Mammary epithelial cell (primary cell): ENCODE data around the gene ASCL3.

Experiments
- EZH2 ChIP-seq: IDR thresholded peaks from 2 replicates; pipeline ENCODE4 v1.6.1; 2012; ENCODE audit warnings: low read length, inconsistent platforms, borderline replicate concordance
- TF ChIP-seq, protein P1 (sequence below), 2 donors: IDR thresholded peaks in 1 of 2; conservative IDR thresholded peaks in 1 of 2; 2 replicates each; pipeline ENCODE4 v1.5.1; 2011 to 2012; ENCODE audit warnings: inconsistent platforms in 2 of 2, low read length in 2 of 2, mild to moderate bottlenecking in 2 of 2, control low read depth in 1 of 2, low read depth in 1 of 2; ENCODE audit not compliant: insufficient read depth in 1 of 2; ENCODE audit errors: extremely low read depth in 1 of 2

DNA sequence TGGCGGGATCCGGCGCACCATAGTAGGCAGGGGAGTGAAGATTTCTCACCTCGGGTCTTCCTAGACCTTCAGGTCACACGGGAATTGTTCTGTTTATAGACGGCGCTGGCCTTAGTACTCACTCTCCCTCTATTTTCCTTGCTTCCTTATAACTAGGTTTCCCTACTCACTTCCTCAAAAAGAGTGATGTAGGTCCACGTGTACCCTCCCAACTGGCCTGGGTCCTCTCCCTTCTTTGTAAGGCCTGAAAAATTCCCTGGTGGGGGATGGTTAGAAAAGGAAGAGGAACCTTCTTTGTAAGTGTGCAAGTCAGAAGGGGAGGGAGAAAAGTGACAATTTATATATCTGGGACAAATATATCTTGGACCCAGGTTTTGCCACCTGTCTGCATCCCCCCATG, 24.4 kb upstream of the ASCL3 start:
- no peak for TF ChIP-seq EZH2
- TF ChIP-seq, protein P1, sequence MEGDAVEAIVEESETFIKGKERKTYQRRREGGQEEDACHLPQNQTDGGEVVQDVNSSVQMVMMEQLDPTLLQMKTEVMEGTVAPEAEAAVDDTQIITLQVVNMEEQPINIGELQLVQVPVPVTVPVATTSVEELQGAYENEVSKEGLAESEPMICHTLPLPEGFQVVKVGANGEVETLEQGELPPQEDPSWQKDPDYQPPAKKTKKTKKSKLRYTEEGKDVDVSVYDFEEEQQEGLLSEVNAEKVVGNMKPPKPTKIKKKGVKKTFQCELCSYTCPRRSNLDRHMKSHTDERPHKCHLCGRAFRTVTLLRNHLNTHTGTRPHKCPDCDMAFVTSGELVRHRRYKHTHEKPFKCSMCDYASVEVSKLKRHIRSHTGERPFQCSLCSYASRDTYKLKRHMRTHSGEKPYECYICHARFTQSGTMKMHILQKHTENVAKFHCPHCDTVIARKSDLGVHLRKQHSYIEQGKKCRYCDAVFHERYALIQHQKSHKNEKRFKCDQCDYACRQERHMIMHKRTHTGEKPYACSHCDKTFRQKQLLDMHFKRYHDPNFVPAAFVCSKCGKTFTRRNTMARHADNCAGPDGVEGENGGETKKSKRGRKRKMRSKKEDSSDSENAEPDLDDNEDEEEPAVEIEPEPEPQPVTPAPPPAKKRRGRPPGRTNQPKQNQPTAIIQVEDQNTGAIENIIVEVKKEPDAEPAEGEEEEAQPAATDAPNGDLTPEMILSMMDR (conservative IDR thresholded peaks at IDR 0.05 in 1 of 2, IDR thresholded peaks at IDR 0.05 in 1 of 2; ENCODE audit: extremely low read depth in 1 of 2, insufficient read depth in 1 of 2, low read depth in 1 of 2, low read length in 2 of 2), result no peak
